HAP-1 (cell line): Measurements from ENCODE around the gene SOCS6.
A peak's percentile ranks its signal among the peaks of the same experiment; 100 is the strongest.

ENCODE experiments used
- DNase-seq, 2 experiments: peaks; one replicate each; pipeline ENCODE4 v3.0.0-alpha.2; 2016 to 2020; ENCODE audit warnings: low spot score in 2 of 2
- H3K27me3 ChIP-seq: fragments of 250-450 bp; sonication (Bioruptor Pico); 2 replicates; pipeline ENCODE4 v1.5.1; 2020; ENCODE audit warnings: low read depth, mild to moderate bottlenecking, moderate library complexity
- H3K36me3 ChIP-seq: fragments of 250-450 bp; sonication (Bioruptor Pico); replicated peaks from 2 replicates; pipeline ENCODE4 v1.5.1; 2020; ENCODE audit warnings: mild to moderate bottlenecking
- H3K4me1 ChIP-seq: fragments of 250-450 bp; sonication (Bioruptor Pico); 2 replicates; pipeline ENCODE4 v1.5.1; 2020; ENCODE audit warnings: mild to moderate bottlenecking
- H3K4me3 ChIP-seq: fragments of 250-450 bp; sonication (Bioruptor Pico); 2 replicates; pipeline ENCODE4 v1.5.1; 2020; ENCODE audit warnings: mild to moderate bottlenecking, moderate library complexity
- H3K9me3 ChIP-seq: fragments of 250-450 bp; sonication (Bioruptor Pico); 2 replicates; pipeline ENCODE4 v1.5.1; 2020; ENCODE audit warnings: mild to moderate bottlenecking, moderate library complexity
- in situ Hi-C: fragments of 300-500 bp; cut with MboI; formaldehyde crosslinking; loops from 3 replicates; pipeline ENCODE4 v1.14.3; 2020; ENCODE audit warnings: low sequenced_read_pairs, inconsistent platforms, mixed read lengths

The SOCS6 gene

GRCh38 chr18:70294471-70295191, 5.8 kb downstream of the SOCS6 start:
- H3K9me3 ChIP-seq, result no peaks in the 10 kb centered on the region
- in situ Hi-C loops, result no loop called here
- no peak for DNase-seq
- no peaks in the 10 kb centered on the region for H3K27me3 ChIP-seq
- peaks cover 10% of the 10 kb centered on the region; the same call in 1 of the 2 replicates for H3K4me1 ChIP-seq
- no peak overlapping the region for H3K4me3 ChIP-seq
- peaks cover 3% of the 10 kb centered on the region; the same call in 1 of the 2 replicates for H3K36me3 ChIP-seq

- in situ Hi-C loops, result no loop called here
- Histone ChIP-seq H3K27me3 (no peaks in the 10 kb centered on the region), H3K4me1 (peaks cover 13% of the 10 kb centered on the region), H3K4me3 (no peak overlapping the region), H3K36me3 (peaks cover 3% of the 10 kb centered on the region; the same call in 1 of the 2 replicates), H3K9me3 (no peaks in the 10 kb centered on the region)
- no peak for DNase-seq
Measured at GRCh38 chr18:70295192-70296188, 6.6 kb downstream of the SOCS6 start.

- peaks cover 16% of the 10 kb centered on the region for H3K4me1 ChIP-seq
- H3K27me3 ChIP-seq, result no peaks in the 10 kb centered on the region
- in situ Hi-C loops, result no loop called here
- no peak for DNase-seq
- peaks cover 3% of the 10 kb centered on the region; the same call in 1 of the 2 replicates for H3K36me3 ChIP-seq
- no peak overlapping the region for H3K4me3 ChIP-seq
- H3K9me3 ChIP-seq, result no peaks in the 10 kb centered on the region
Measured at GRCh38 chr18:70296289-70296688, 7.4 kb downstream of the SOCS6 start.

GRCh38 chr18:70296781-70297180, 7.9 kb downstream of the SOCS6 start:
- Histone ChIP-seq H3K36me3 (peaks cover 3% of the 10 kb centered on the region; the same call in 1 of the 2 replicates), H3K9me3 (no peaks in the 10 kb centered on the region), H3K4me1 (peaks cover 16% of the 10 kb centered on the region), H3K27me3 (no peaks in the 10 kb centered on the region), H3K4me3 (no peak overlapping the region)
- DNase-seq, result no peak
- in situ Hi-C loops, result no loop called here

GRCh38 chr18:70299393-70299792, 10.5 kb downstream of the SOCS6 start:
- DNase-seq, result no peak
- Histone ChIP-seq H3K9me3 (no peaks in the 10 kb centered on the region), H3K4me1 (peaks cover 16% of the 10 kb centered on the region), H3K27me3 (no peaks in the 10 kb centered on the region), H3K4me3 (no peak overlapping the region), H3K36me3 (0 out of 2 replicates have a peak, but pooled peaks cover 3% of the 10 kb centered on the region)
- in situ Hi-C loops, result no loop called here

GRCh38 chr18:70301667-70302066, 12.8 kb downstream of the SOCS6 start:
- in situ Hi-C loops, result no loop called here
- H3K4me3 ChIP-seq, result no peak overlapping the region
- no peaks in the 10 kb centered on the region for H3K36me3 ChIP-seq
- no peaks in the 10 kb centered on the region for H3K9me3 ChIP-seq
- peaks cover 13% of the 10 kb centered on the region for H3K4me1 ChIP-seq
- no peak for DNase-seq
- H3K27me3 ChIP-seq, result no peaks in the 10 kb centered on the region

GRCh38 chr18:70308555-70309294, 19.9 kb downstream of the SOCS6 start:
- no peaks in the 10 kb centered on the region for H3K36me3 ChIP-seq
- no peak for DNase-seq
- 0 out of 2 replicates have a peak, but pooled peaks cover 6% of the 10 kb centered on the region for H3K9me3 ChIP-seq
- no peaks in the 10 kb centered on the region for H3K4me1 ChIP-seq
- in situ Hi-C loops, result no loop called here
- H3K4me3 ChIP-seq, result no peak overlapping the region
- H3K27me3 ChIP-seq, result no peaks in the 10 kb centered on the region

GRCh38 chr18:70310560-70311320, 21.9 kb downstream of the SOCS6 start:
- H3K4me3 ChIP-seq, result no peak overlapping the region
- 0 out of 2 replicates have a peak, but pooled peaks cover 6% of the 10 kb centered on the region for H3K9me3 ChIP-seq
- no peaks in the 10 kb centered on the region for H3K27me3 ChIP-seq
- H3K36me3 ChIP-seq, result no peaks in the 10 kb centered on the region
- H3K4me1 ChIP-seq, result no peaks in the 10 kb centered on the region
- no peak for DNase-seq
- in situ Hi-C loops, result no loop called here

GRCh38 chr18:70311726-70312125, 22.9 kb downstream of the SOCS6 start:
- DNase-seq, result no peak
- no peaks in the 10 kb centered on the region for H3K36me3 ChIP-seq
- H3K9me3 ChIP-seq, result 0 out of 2 replicates have a peak, but pooled peaks cover 6% of the 10 kb centered on the region
- in situ Hi-C loops, result no loop called here
- H3K27me3 ChIP-seq, result no peaks in the 10 kb centered on the region
- no peaks in the 10 kb centered on the region for H3K4me1 ChIP-seq
- H3K4me3 ChIP-seq, result no peak overlapping the region

GRCh38 chr18:70313640-70314039, 24.8 kb downstream of the SOCS6 start:
- no peak overlapping the region for H3K4me3 ChIP-seq
- no peaks in the 10 kb centered on the region for H3K4me1 ChIP-seq
- H3K9me3 ChIP-seq, result 0 out of 2 replicates have a peak, but pooled peaks cover 3% of the 10 kb centered on the region
- in situ Hi-C loops, result no loop called here
- H3K27me3 ChIP-seq, result no peaks in the 10 kb centered on the region
- H3K36me3 ChIP-seq, result no peaks in the 10 kb centered on the region
- no peak for DNase-seq

GRCh38 chr18:70314151-70314782, 25.4 kb downstream of the SOCS6 start:
- Histone ChIP-seq H3K4me3 (no peak overlapping the region), H3K36me3 (no peaks in the 10 kb centered on the region), H3K9me3 (no peaks in the 10 kb centered on the region), H3K4me1 (peaks cover 3% of the 10 kb centered on the region; the same call in 1 of the 2 replicates), H3K27me3 (no peaks in the 10 kb centered on the region)
- no peak for DNase-seq
- in situ Hi-C loops, result no loop called here

- no peaks in the 10 kb centered on the region for H3K9me3 ChIP-seq
- H3K4me3 ChIP-seq, result no peak overlapping the region
- in situ Hi-C loops, result no loop called here
- H3K27me3 ChIP-seq, result no peaks in the 10 kb centered on the region
- H3K4me1 ChIP-seq, result peaks cover 3% of the 10 kb centered on the region; the same call in 1 of the 2 replicates
- peak in 1 of 2 experiments; percentile 79 for DNase-seq
- H3K36me3 ChIP-seq, result no peaks in the 10 kb centered on the region
Measured at GRCh38 chr18:70319187-70319586, 30.3 kb downstream of the SOCS6 start.
